ENCODE measurements around the gene CLEC7A.

The CLEC7A gene

DNA sequence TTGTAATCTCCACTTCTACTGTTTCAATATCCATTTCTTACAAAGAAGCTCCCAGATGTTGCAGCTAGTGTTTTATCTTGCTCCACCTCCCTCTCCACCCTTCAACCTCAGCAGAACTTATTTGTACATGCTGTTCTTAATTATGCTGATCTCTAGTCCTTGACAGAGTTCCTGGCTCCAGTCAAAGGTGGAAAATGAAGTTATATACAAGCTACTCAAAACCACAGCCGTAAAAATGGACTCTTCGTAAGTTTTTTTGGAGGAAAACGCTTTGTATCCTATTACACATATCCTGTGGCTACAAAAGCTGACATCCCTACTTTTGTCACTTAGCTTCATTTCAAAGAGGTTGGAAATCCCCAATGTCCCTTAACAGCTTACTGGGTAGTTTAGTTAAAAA, 32.5 kb downstream of the CLEC7A start:
- POLR2A ChIA-PET = no interaction called here
- H3K27ac ChIP-seq (ENCODE audit: extremely low read depth, low read depth, low read length) = no peak overlapping the region

DNA sequence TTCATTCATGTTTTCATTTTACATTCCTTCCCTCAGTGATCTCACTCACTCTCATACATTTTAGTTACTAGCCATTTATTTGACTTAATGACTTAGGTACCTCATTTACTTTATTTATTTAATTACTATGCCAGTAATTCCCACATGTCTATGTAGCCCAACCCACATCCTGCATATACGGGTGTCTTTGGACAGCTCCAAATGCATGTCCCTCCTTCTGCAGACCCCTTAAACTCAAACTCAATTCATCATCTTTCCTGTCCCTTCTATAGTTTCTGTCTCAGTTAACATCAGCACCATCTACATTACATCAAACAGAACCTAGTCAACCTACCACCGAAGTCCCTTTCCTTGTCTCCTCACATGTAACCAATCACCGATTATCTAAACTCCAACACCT, 34.0 kb downstream of the CLEC7A start:
- no peaks in the 10 kb centered on the region for H3K9me3 ChIP-seq (ENCODE audit: control insufficient read depth, insufficient read depth, low read depth, low read length)
- TF ChIP-seq MZF1 (tag by site-specific recombination; IDR thresholded peaks at IDR 0.05; ENCODE audit: borderline replicate concordance) = no peak
- TF ChIP-seq, protein P1, sequence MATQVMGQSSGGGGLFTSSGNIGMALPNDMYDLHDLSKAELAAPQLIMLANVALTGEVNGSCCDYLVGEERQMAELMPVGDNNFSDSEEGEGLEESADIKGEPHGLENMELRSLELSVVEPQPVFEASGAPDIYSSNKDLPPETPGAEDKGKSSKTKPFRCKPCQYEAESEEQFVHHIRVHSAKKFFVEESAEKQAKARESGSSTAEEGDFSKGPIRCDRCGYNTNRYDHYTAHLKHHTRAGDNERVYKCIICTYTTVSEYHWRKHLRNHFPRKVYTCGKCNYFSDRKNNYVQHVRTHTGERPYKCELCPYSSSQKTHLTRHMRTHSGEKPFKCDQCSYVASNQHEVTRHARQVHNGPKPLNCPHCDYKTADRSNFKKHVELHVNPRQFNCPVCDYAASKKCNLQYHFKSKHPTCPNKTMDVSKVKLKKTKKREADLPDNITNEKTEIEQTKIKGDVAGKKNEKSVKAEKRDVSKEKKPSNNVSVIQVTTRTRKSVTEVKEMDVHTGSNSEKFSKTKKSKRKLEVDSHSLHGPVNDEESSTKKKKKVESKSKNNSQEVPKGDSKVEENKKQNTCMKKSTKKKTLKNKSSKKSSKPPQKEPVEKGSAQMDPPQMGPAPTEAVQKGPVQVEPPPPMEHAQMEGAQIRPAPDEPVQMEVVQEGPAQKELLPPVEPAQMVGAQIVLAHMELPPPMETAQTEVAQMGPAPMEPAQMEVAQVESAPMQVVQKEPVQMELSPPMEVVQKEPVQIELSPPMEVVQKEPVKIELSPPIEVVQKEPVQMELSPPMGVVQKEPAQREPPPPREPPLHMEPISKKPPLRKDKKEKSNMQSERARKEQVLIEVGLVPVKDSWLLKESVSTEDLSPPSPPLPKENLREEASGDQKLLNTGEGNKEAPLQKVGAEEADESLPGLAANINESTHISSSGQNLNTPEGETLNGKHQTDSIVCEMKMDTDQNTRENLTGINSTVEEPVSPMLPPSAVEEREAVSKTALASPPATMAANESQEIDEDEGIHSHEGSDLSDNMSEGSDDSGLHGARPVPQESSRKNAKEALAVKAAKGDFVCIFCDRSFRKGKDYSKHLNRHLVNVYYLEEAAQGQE (tag by site-specific recombination; IDR thresholded peaks at IDR 0.05) = 0 out of 2 replicates have a peak, but pooled peaks have one; percentile 52
- H3K27ac ChIP-seq (ENCODE audit: extremely low read depth, low read depth, low read length) = no peak overlapping the region
- CTCF ChIA-PET = no interaction called here
- H3K4me3 ChIP-seq (ENCODE audit: low read depth, low read length) = no peak overlapping the region
- POLR2A ChIA-PET = no interaction called here
- no peaks in the 10 kb centered on the region for H3K36me3 ChIP-seq (ENCODE audit: control insufficient read depth in 2 of 2, insufficient read depth in 1 of 2, low read length in 2 of 2)
- no peaks in the 10 kb centered on the region for H3K4me1 ChIP-seq (ENCODE audit: control insufficient read depth, insufficient read depth, low read length)

More for the DNA sequence above, 32.5 kb downstream of the CLEC7A start:
- TF ChIP-seq OSR2 (tag by site-specific recombination; IDR thresholded peaks at IDR 0.05) (0 out of 2 replicates have a peak, but pooled peaks have one; percentile 6), TRIM28 (IDR thresholded peaks at IDR 0.05; ENCODE audit: borderline replicate concordance, low read length) (no peak), BCL11B (tag by site-specific recombination; IDR thresholded peaks at IDR 0.05; ENCODE audit: low read depth) (no peak), SP7 (tag by site-specific recombination; IDR thresholded peaks at IDR 0.05) (no peak), YY1 (tag by site-specific recombination; IDR thresholded peaks at IDR 0.05) (no peak), ZXDB (tag by site-specific recombination; IDR thresholded peaks at IDR 0.05) (no peak), HOXA7 (CRISPR knock-in tag; IDR thresholded peaks at IDR 0.05; ENCODE audit: borderline replicate concordance) (no peak), ZNF174 (tag by site-specific recombination; IDR thresholded peaks at IDR 0.05) (no peak), REPIN1 (tag by site-specific recombination; IDR thresholded peaks at IDR 0.05; ENCODE audit: low read depth) (no peak), RBAK (tag by site-specific recombination; IDR thresholded peaks at IDR 0.05) (no peak), SCRT1 (tag by site-specific recombination; IDR thresholded peaks at IDR 0.05; ENCODE audit: borderline replicate concordance) (no peak), KLF8 (tag by site-specific recombination; IDR thresholded peaks at IDR 0.05) (no peak), ZNF548 (tag by site-specific recombination; IDR thresholded peaks at IDR 0.05) (no peak)
- TF ChIP-seq, protein P2, sequence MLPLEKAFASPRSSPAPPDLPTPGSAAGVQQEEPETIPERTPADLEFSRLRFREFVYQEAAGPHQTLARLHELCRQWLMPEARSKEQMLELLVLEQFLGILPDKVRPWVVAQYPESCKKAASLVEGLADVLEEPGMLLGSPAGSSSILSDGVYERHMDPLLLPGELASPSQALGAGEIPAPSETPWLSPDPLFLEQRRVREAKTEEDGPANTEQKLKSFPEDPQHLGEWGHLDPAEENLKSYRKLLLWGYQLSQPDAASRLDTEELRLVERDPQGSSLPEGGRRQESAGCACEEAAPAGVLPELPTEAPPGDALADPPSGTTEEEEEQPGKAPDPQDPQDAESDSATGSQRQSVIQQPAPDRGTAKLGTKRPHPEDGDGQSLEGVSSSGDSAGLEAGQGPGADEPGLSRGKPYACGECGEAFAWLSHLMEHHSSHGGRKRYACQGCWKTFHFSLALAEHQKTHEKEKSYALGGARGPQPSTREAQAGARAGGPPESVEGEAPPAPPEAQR (tag by site-specific recombination; IDR thresholded peaks at IDR 0.05) = no peak
- TF ChIP-seq, protein P3, sequence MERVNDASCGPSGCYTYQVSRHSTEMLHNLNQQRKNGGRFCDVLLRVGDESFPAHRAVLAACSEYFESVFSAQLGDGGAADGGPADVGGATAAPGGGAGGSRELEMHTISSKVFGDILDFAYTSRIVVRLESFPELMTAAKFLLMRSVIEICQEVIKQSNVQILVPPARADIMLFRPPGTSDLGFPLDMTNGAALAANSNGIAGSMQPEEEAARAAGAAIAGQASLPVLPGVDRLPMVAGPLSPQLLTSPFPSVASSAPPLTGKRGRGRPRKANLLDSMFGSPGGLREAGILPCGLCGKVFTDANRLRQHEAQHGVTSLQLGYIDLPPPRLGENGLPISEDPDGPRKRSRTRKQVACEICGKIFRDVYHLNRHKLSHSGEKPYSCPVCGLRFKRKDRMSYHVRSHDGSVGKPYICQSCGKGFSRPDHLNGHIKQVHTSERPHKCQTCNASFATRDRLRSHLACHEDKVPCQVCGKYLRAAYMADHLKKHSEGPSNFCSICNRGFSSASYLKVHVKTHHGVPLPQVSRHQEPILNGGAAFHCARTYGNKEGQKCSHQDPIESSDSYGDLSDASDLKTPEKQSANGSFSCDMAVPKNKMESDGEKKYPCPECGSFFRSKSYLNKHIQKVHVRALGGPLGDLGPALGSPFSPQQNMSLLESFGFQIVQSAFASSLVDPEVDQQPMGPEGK (tag by site-specific recombination; IDR thresholded peaks at IDR 0.05) = no peak
- TF ChIP-seq, protein P4, sequence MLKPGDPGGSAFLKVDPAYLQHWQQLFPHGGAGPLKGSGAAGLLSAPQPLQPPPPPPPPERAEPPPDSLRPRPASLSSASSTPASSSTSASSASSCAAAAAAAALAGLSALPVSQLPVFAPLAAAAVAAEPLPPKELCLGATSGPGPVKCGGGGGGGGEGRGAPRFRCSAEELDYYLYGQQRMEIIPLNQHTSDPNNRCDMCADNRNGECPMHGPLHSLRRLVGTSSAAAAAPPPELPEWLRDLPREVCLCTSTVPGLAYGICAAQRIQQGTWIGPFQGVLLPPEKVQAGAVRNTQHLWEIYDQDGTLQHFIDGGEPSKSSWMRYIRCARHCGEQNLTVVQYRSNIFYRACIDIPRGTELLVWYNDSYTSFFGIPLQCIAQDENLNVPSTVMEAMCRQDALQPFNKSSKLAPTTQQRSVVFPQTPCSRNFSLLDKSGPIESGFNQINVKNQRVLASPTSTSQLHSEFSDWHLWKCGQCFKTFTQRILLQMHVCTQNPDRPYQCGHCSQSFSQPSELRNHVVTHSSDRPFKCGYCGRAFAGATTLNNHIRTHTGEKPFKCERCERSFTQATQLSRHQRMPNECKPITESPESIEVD (tag by site-specific recombination; IDR thresholded peaks at IDR 0.05) = peak; percentile 36; the same call in 1 of the 2 replicates
- CTCF ChIA-PET = interaction anchor here (0.5 kb wide), 1 partner anchor 88 kb away, joined by 3 read pairs; no protein-coding TSS in a partner anchor
- no peaks in the 10 kb centered on the region for H3K4me1 ChIP-seq (ENCODE audit: control insufficient read depth, insufficient read depth, low read length)
- H3K36me3 ChIP-seq (ENCODE audit: control insufficient read depth in 2 of 2, insufficient read depth in 1 of 2, low read length in 2 of 2) = no peaks in the 10 kb centered on the region
- no peaks in the 10 kb centered on the region for H3K9me3 ChIP-seq (ENCODE audit: control insufficient read depth, insufficient read depth, low read depth, low read length)
- no peak overlapping the region for H3K4me3 ChIP-seq (ENCODE audit: low read depth, low read length)
